Upper lobe of left lung (tissue), 4 donors: Measurements from ENCODE around the gene BRI3BP.

Experiments
- POLR2A ChIP-seq, 4 donors: fragments of 450-650 bp; IDR thresholded peaks; one replicate each; pipeline ENCODE4 v1.5.1; 2016 to 2017; ENCODE audit warnings: antibody characterized with exemption in 4 of 4, mild to moderate bottlenecking in 2 of 4
- POLR2AphosphoS5 ChIP-seq, 2 donors: sonication (generic); formaldehyde crosslinking; IDR thresholded peaks; one replicate each; pipeline ENCODE4 v1.5.1; 2017; ENCODE audit warnings: antibody characterized with exemption in 2 of 2
- TF ChIP-seq, protein P1 (sequence below), 6 experiments: fragments of 450-650 bp in 4 of 6; fragments of 200-600 bp in 2 of 6; sonication (generic) in 2 of 6; IDR thresholded peaks; one replicate each; pipeline ENCODE4 v1.5.1; 2016 to 2019; ENCODE audit warnings: antibody characterized with exemption in 6 of 6

DNA sequence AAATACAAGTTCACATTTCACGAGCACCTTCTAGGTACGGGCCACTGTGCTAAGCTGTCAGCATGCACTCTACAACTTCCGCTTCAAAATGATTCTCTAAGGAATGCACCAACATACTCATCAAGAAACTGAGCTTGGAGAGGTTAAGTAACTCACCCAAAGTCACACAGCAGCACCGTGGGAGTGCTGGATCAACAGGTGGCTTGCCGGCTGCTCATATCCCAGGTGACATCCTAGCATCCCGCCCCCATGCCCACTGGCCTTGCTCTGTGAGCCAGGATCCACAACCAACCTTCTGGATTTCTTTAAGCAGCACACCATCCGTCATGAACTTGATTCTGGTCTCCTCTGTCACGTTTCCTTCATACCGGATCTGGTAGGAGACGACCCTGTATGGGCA is 21.2 kb upstream of the BRI3BP start:
- TF ChIP-seq POLR2A (IDR thresholded peaks at IDR 0.05) (no peak), POLR2AphosphoS5 (IDR thresholded peaks at IDR 0.05) (no peak)
- TF ChIP-seq, protein P1, sequence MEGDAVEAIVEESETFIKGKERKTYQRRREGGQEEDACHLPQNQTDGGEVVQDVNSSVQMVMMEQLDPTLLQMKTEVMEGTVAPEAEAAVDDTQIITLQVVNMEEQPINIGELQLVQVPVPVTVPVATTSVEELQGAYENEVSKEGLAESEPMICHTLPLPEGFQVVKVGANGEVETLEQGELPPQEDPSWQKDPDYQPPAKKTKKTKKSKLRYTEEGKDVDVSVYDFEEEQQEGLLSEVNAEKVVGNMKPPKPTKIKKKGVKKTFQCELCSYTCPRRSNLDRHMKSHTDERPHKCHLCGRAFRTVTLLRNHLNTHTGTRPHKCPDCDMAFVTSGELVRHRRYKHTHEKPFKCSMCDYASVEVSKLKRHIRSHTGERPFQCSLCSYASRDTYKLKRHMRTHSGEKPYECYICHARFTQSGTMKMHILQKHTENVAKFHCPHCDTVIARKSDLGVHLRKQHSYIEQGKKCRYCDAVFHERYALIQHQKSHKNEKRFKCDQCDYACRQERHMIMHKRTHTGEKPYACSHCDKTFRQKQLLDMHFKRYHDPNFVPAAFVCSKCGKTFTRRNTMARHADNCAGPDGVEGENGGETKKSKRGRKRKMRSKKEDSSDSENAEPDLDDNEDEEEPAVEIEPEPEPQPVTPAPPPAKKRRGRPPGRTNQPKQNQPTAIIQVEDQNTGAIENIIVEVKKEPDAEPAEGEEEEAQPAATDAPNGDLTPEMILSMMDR (IDR thresholded peaks at IDR 0.05), result no peak
